ENCODE measurements around the gene PRDM16. TPM values are rescaled to one million over a fixed set of nuclear protein-coding genes. Genes with fewer than 3 reads are reported as not detected.

Gene PRDM16
- total RNA-seq, 1 experiment from 2014 or later, result 5.3 TPM

GRCh38 chr1:3026124-3026523 lies 42.9 kb upstream of the PRDM16 start:
- TF ChIP-seq, protein P1, sequence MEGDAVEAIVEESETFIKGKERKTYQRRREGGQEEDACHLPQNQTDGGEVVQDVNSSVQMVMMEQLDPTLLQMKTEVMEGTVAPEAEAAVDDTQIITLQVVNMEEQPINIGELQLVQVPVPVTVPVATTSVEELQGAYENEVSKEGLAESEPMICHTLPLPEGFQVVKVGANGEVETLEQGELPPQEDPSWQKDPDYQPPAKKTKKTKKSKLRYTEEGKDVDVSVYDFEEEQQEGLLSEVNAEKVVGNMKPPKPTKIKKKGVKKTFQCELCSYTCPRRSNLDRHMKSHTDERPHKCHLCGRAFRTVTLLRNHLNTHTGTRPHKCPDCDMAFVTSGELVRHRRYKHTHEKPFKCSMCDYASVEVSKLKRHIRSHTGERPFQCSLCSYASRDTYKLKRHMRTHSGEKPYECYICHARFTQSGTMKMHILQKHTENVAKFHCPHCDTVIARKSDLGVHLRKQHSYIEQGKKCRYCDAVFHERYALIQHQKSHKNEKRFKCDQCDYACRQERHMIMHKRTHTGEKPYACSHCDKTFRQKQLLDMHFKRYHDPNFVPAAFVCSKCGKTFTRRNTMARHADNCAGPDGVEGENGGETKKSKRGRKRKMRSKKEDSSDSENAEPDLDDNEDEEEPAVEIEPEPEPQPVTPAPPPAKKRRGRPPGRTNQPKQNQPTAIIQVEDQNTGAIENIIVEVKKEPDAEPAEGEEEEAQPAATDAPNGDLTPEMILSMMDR (IDR thresholded peaks at IDR 0.05; ENCODE audit: insufficient read depth in 1 of 2, low read depth in 1 of 2, low read length in 1 of 2, severe bottlenecking in 1 of 2, unreplicated experiment in 1 of 2), result no peak
- no peak overlapping the region for H3K27ac Mint-ChIP-seq (ENCODE audit: unreplicated experiment)
- intact Hi-C loops (cut with micrococcal nuclease; ENCODE audit: unreplicated experiment), result no loop called here
- Histone ChIP-seq H3K27me3 (replicated peaks; ENCODE audit: control insufficient read depth, insufficient read depth, low read length) (no peaks in the 10 kb centered on the region), H3K9me3 (no peaks in the 10 kb centered on the region), H3K36me3 (ENCODE audit: control insufficient read depth, insufficient read depth, low read length) (no peaks in the 10 kb centered on the region), H3K4me3 (ENCODE audit: low read depth, low read length) (no peak overlapping the region), H3K4me1 (no peaks in the 10 kb centered on the region)
- CTCF ChIA-PET, result no interaction called here
- no peak overlapping the region for H3K4me3 Mint-ChIP-seq (ENCODE audit: unreplicated experiment)
- no TSS peak for BruUV-seq (replicated peaks)
- H3K27me3 Mint-ChIP-seq (ENCODE audit: insufficient read depth, unreplicated experiment), result no peaks in the 10 kb centered on the region
- no peaks in the 10 kb centered on the region for H3K36me3 Mint-ChIP-seq (ENCODE audit: insufficient read depth, unreplicated experiment)
- POLR2A ChIA-PET, result no interaction called here
- H3K9me3 Mint-ChIP-seq (ENCODE audit: unreplicated experiment), result no peaks in the 10 kb centered on the region
- no peak for DNase-seq
- H3K4me1 Mint-ChIP-seq (ENCODE audit: low read depth, unreplicated experiment), result no peaks in the 10 kb centered on the region

DNA sequence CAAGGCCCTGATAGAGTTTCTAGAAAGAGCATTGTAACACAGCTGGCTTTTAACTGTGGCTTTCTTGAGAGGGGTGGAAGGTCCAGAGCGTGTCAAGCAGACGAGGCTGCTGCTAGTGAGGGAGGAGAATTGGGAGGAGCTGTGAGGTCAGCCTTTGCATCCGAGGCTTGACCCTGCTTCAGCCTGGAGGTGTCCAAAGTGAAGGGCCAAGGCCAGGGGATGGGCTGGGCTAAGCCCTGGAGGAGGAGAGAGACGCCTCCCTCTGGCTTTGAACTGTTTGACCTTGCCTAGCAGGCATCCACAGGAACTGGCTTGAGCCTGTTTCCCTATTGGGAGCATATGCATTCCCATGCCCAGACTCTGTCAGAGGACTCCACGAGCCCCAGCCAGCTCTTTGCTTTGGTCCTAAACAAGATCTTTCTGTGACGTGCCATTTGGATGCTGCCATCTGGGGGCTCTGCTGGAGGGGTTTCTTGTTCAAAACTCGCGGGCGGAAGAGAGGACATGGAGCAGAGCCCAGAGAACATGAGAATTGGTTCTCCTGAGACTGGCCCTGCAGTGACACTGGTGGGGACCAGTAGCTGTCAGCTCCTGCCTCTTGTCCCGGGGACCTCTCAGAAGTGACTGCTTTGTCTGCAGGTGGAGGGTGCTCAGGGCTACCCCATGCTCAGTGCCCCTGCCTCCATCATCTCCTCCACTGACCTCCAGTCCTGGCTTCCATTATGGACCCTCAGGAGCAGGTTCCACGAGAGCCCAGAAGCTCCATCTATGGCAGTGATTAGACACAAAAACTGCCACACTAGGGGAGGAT lies 42.2 kb upstream of the PRDM16 start:
- H3K4me1 Mint-ChIP-seq (ENCODE audit: low read depth, unreplicated experiment), result no peaks in the 10 kb centered on the region
- ChIA-PET POLR2A (no interaction called here), CTCF (no interaction called here)
- BruUV-seq (replicated peaks), result no TSS peak
- Histone ChIP-seq H3K9me3 (no peaks in the 10 kb centered on the region), H3K4me3 (ENCODE audit: low read depth, low read length) (no peak overlapping the region), H3K27me3 (replicated peaks; ENCODE audit: control insufficient read depth, insufficient read depth, low read length) (no peaks in the 10 kb centered on the region), H3K4me1 (no peaks in the 10 kb centered on the region), H3K36me3 (ENCODE audit: control insufficient read depth, insufficient read depth, low read length) (no peaks in the 10 kb centered on the region)
- intact Hi-C loops (cut with micrococcal nuclease; ENCODE audit: unreplicated experiment), result no loop called here
- H3K27me3 Mint-ChIP-seq (ENCODE audit: insufficient read depth, unreplicated experiment), result no peaks in the 10 kb centered on the region
- no peaks in the 10 kb centered on the region for H3K9me3 Mint-ChIP-seq (ENCODE audit: unreplicated experiment)
- no peak overlapping the region for H3K27ac Mint-ChIP-seq (ENCODE audit: unreplicated experiment)
- TF ChIP-seq, protein P1 (IDR thresholded peaks at IDR 0.05; ENCODE audit: insufficient read depth in 1 of 2, low read depth in 1 of 2, low read length in 1 of 2, severe bottlenecking in 1 of 2, unreplicated experiment in 1 of 2), result no peak
- DNase-seq, result peak in 1 of 2 experiments; percentile 12
- H3K36me3 Mint-ChIP-seq (ENCODE audit: insufficient read depth, unreplicated experiment), result no peaks in the 10 kb centered on the region
- no peak overlapping the region for H3K4me3 Mint-ChIP-seq (ENCODE audit: unreplicated experiment)

- no peaks in the 10 kb centered on the region for H3K4me1 Mint-ChIP-seq (ENCODE audit: low read depth, unreplicated experiment)
- no peak overlapping the region for H3K27ac Mint-ChIP-seq (ENCODE audit: unreplicated experiment)
- no TSS peak for BruUV-seq (replicated peaks)
- CTCF ChIA-PET, result interaction anchor here (0.6 kb wide), 1 partner anchor 101 kb away, joined by 3 read pairs; no protein-coding TSS in a partner anchor
- no peaks in the 10 kb centered on the region for H3K4me1 ChIP-seq
- TF ChIP-seq, protein P1 (IDR thresholded peaks at IDR 0.05; ENCODE audit: insufficient read depth in 1 of 2, low read depth in 1 of 2, low read length in 1 of 2, severe bottlenecking in 1 of 2, unreplicated experiment in 1 of 2), result no peak
- H3K9me3 ChIP-seq, result no peaks in the 10 kb centered on the region
- intact Hi-C loops (cut with micrococcal nuclease; ENCODE audit: unreplicated experiment), result no loop called here
- H3K36me3 ChIP-seq (ENCODE audit: control insufficient read depth, insufficient read depth, low read length), result no peaks in the 10 kb centered on the region
- H3K9me3 Mint-ChIP-seq (ENCODE audit: unreplicated experiment), result no peaks in the 10 kb centered on the region
- H3K36me3 Mint-ChIP-seq (ENCODE audit: insufficient read depth, unreplicated experiment), result no peaks in the 10 kb centered on the region
- no peak overlapping the region for H3K4me3 ChIP-seq (ENCODE audit: low read depth, low read length)
- H3K27me3 Mint-ChIP-seq (ENCODE audit: insufficient read depth, unreplicated experiment), result peaks cover 3% of the 10 kb centered on the region
- H3K27me3 ChIP-seq (replicated peaks; ENCODE audit: control insufficient read depth, insufficient read depth, low read length), result no peaks in the 10 kb centered on the region
- H3K4me3 Mint-ChIP-seq (ENCODE audit: unreplicated experiment), result no peak overlapping the region
- peak in 1 of 2 experiments; percentile 15 for DNase-seq
- POLR2A ChIA-PET, result no interaction called here
These were observed 41.2 kb upstream of the PRDM16 start for GRCh38 chr1:3027611-3028371.
